Measurements from ENCODE around the gene RASSF1.

Gene RASSF1

DNA sequence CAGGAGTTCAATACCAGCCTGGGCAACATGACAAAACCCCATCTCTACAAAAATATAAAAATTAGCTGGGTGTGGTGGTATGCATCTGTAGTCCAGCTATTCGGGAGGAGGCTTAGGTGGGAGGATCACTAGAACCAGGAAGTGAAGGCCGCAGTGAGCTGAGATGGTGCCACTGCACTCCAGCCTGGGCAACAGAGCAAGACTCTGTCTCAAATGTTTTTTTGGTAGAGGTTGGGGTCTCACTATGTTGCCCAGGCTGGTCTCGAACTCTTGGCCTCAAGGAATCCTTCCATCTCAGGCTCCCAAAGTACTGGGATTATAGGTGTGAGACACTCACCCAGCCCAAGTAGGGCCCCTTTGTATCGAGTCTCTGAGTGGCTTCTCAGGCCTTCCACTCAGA is 46.5 kb downstream of the RASSF1 start:
- POLR2A ChIA-PET = interaction anchor here (2.5 kb wide), 1 partner anchor 43 kb away, joined by 12 read pairs; no protein-coding TSS in a partner anchor
- no peak for DNase-seq (ENCODE audit: extremely low spot score)
- CTCF ChIA-PET = no interaction called here
- TF ChIP-seq HDGF (IDR thresholded peaks at IDR 0.05; ENCODE audit: borderline replicate concordance) (no peak), ELF4 (IDR thresholded peaks at IDR 0.05) (no peak), BHLHE40 (IDR thresholded peaks at IDR 0.05; ENCODE audit: borderline replicate concordance) (no peak), ZNF384 (IDR thresholded peaks at IDR 0.05) (no peak), ARNT (IDR thresholded peaks at IDR 0.05) (no peak), CTBP1 (IDR thresholded peaks at IDR 0.05; ENCODE audit: borderline replicate concordance) (no peak), LEF1 (IDR thresholded peaks at IDR 0.05; ENCODE audit: borderline replicate concordance) (no peak), NFRKB (IDR thresholded peaks at IDR 0.05) (no peak), SP1 (IDR thresholded peaks at IDR 0.05) (no peak), FOXA1 (IDR thresholded peaks at IDR 0.05) (no peak), SUZ12 (IDR thresholded peaks at IDR 0.05) (no peak), FOXK2 (IDR thresholded peaks at IDR 0.05) (no peak), PKNOX1 (IDR thresholded peaks at IDR 0.05) (no peak), TARDBP (IDR thresholded peaks at IDR 0.05) (no peak), L3MBTL2 (conservative IDR thresholded peaks at IDR 0.05) (no peak), FOXM1 (IDR thresholded peaks at IDR 0.05; ENCODE audit: borderline replicate concordance) (no peak)

DNA sequence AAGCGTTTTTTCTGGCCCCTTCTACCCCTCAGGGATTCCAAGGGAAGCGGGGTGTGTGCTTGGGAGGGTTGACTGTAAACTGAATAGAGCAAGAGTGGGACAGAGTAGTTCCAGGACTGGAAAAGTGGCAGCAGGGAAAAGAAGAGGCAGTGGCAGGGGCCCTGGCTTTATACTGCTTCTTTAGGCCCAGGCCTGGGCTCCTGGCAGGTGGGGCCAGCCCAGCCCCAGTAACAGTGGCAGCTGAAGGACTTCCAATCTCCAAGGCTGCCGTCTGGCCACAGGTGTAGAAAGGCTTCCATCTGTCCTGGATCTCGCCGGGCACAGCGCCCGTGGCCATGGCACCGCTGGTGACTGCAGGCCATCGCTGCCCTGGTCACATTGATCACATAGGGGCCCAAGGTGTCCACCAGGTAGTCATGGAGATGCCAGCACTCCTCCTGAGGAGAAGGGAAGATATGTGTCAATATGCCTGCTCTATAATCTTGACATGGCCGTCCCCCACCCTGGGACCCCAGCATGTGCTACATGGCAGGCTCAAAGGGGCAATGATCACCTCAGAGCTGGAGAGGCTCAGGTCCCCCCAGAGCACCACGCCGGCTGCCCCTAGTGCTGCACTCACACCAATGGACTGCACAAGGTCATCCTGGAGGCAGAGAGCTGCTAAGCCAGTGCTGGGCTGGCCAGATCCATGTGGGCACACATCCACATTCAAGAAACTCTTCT is 47.4 kb downstream of the RASSF1 start:
- TF ChIP-seq NFRKB (IDR thresholded peaks at IDR 0.05) (no peak), HDGF (IDR thresholded peaks at IDR 0.05; ENCODE audit: borderline replicate concordance) (no peak), ARNT (IDR thresholded peaks at IDR 0.05) (no peak)
- DNase-seq (ENCODE audit: extremely low spot score) = no peak
- ChIA-PET POLR2A (interaction anchor here (0.6 to 2.5 kb wide), 11 partner anchors 11 to 276 kb away, joined by 3 to 28 read pairs (median 4); partner anchors contain the start of genes HEMK1 and TUSC2), CTCF (no interaction called here)

DNA sequence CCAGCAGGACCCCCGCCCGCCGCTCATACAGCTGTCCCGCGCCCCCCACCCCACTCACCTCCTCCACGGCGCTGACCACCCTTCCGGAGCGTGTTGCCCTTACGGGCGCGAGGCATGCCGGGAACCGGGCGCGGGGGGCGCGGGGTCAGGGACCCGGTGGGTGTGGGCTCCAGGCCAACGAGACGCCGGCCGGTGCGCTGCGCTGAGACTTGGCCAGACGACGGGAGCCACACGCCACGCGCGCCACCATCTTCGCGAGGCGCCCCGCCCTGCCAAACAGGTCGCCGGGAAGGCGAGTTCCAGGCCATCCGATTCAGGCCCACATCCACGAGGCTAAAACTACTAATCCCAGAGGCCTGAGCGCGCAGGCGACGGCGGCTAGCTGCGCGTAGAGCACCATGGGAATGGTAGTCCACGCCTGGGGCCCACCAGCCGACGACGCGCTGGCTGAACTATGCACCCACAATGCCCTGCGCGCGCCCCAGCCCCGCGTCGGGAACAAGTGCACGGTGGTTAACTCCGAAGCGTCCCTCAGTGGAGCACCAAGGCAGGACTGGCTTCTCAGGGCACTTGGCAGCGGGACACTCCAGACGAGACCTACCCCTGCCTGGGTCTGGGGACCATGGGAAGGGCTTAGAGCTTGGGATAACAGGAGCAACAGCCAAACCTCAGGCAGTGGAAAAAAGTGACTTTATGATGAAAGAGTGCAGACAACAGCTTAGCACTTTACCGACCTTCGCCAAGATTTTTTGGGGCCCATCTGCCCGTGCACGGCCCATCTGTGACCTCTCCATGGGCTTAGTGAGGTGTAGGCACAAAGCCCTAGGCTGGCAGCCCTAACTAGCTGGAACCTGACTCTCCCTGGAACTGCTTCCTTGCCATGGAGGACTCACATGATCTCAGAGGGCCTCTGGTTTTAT is 48.2 kb downstream of the RASSF1 start, which contains the start of gene IFRD2:
Gene IFRD2, minus strand, starts transcription at position 271 of the 920 bp plus-strand sequence. Its CDS starts 155 bp downstream, at position 116.
- TF ChIP-seq SUZ12 (IDR thresholded peaks at IDR 0.05) (no peak; the same call in 1 of the 2 replicates), ARNT (IDR thresholded peaks at IDR 0.05) (no peak), LEF1 (IDR thresholded peaks at IDR 0.05; ENCODE audit: borderline replicate concordance) (no peak), ZNF384 (IDR thresholded peaks at IDR 0.05) (no peak), L3MBTL2 (conservative IDR thresholded peaks at IDR 0.05) (peak; percentile 76), BHLHE40 (IDR thresholded peaks at IDR 0.05; ENCODE audit: borderline replicate concordance) (no peak), NFRKB (IDR thresholded peaks at IDR 0.05) (no peak), SP1 (IDR thresholded peaks at IDR 0.05) (no peak), ELF4 (IDR thresholded peaks at IDR 0.05) (peak; percentile 98), HDGF (IDR thresholded peaks at IDR 0.05; ENCODE audit: borderline replicate concordance) (0 out of 2 replicates have a peak, but pooled peaks have one; percentile 2), FOXK2 (IDR thresholded peaks at IDR 0.05) (no peak)
- ChIA-PET CTCF (no interaction called here), POLR2A (interaction anchor here (0.6 to 2.5 kb wide), 17 partner anchors 8 to 363 kb away, joined by 3 to 28 read pairs (median 4); partner anchors contain the start of genes HEMK1, MON1A and TUSC2)
- DNase-seq (ENCODE audit: extremely low spot score) = peak; percentile 93

DNA sequence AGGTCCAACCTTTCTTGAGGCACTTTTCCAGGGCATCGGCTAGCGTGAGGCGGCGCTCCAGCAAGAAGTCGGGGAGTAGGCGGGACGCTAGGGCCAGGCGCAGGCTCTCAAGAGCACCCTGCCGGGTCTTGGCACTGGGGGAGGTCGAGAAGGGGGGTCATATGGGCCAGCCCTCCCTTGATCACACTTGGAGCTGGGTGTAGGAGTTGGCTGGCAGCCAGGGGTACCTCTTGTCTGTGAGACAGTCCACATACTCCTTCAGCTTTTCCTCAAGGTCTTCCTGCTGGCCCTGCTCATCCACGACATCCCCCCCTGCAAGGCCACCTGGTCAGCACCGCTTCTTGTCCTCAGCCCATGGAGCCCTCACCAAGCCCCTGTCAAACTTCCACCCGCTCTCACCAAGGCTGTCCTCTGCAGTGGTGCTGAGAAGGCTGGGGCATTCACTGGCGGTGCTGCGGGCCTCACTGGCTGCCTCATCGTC is 50.4 kb downstream of the RASSF1 start:
- POLR2A ChIA-PET = interaction anchor here (1.4 to 1.6 kb wide), 2 partner anchors 11 to 26 kb away, joined by 3 to 4 read pairs; partner anchors contain the start of gene LSMEM2
- CTCF ChIA-PET = no interaction called here
- TF ChIP-seq ARNT (IDR thresholded peaks at IDR 0.05) (no peak), NFRKB (IDR thresholded peaks at IDR 0.05) (no peak), HDGF (IDR thresholded peaks at IDR 0.05; ENCODE audit: borderline replicate concordance) (no peak), FOXK2 (IDR thresholded peaks at IDR 0.05) (no peak), L3MBTL2 (conservative IDR thresholded peaks at IDR 0.05) (no peak), SUZ12 (IDR thresholded peaks at IDR 0.05) (no peak), PKNOX1 (IDR thresholded peaks at IDR 0.05) (no peak), CTBP1 (IDR thresholded peaks at IDR 0.05; ENCODE audit: borderline replicate concordance) (no peak), ZNF384 (IDR thresholded peaks at IDR 0.05) (no peak), FOXA1 (IDR thresholded peaks at IDR 0.05) (no peak), LEF1 (IDR thresholded peaks at IDR 0.05; ENCODE audit: borderline replicate concordance) (no peak), TARDBP (IDR thresholded peaks at IDR 0.05) (no peak), BHLHE40 (IDR thresholded peaks at IDR 0.05; ENCODE audit: borderline replicate concordance) (no peak), FOXM1 (IDR thresholded peaks at IDR 0.05; ENCODE audit: borderline replicate concordance) (no peak), SP1 (IDR thresholded peaks at IDR 0.05) (no peak)
- no peak for DNase-seq (ENCODE audit: extremely low spot score)

- DNase-seq (ENCODE audit: extremely low spot score) = no peak
- CTCF ChIA-PET = no interaction called here
- POLR2A ChIA-PET = interaction anchor here (0.8 to 1.6 kb wide), 4 partner anchors 10 to 48 kb away, joined by 3 to 4 read pairs (median 4); partner anchors contain the start of gene LSMEM2
- TF ChIP-seq ARNT (IDR thresholded peaks at IDR 0.05) (no peak), PKNOX1 (IDR thresholded peaks at IDR 0.05) (no peak), ZNF384 (IDR thresholded peaks at IDR 0.05) (no peak), FOXK2 (IDR thresholded peaks at IDR 0.05) (no peak), FOXM1 (IDR thresholded peaks at IDR 0.05; ENCODE audit: borderline replicate concordance) (no peak), L3MBTL2 (conservative IDR thresholded peaks at IDR 0.05) (no peak), FOXA1 (IDR thresholded peaks at IDR 0.05) (no peak), NFRKB (IDR thresholded peaks at IDR 0.05) (no peak), ELF4 (IDR thresholded peaks at IDR 0.05) (no peak), CTBP1 (IDR thresholded peaks at IDR 0.05; ENCODE audit: borderline replicate concordance) (no peak), BHLHE40 (IDR thresholded peaks at IDR 0.05; ENCODE audit: borderline replicate concordance) (no peak), SP1 (IDR thresholded peaks at IDR 0.05) (no peak), TARDBP (IDR thresholded peaks at IDR 0.05) (no peak), LEF1 (IDR thresholded peaks at IDR 0.05; ENCODE audit: borderline replicate concordance) (no peak), HDGF (IDR thresholded peaks at IDR 0.05; ENCODE audit: borderline replicate concordance) (no peak), SUZ12 (IDR thresholded peaks at IDR 0.05) (no peak)
These were observed 51.5 kb downstream of the RASSF1 start for GRCh38 chr3:50289130-50289529.

Measured in HEK293T (cell line).